ENCODE data around the gene AOPEP. TPM values are rescaled to one million over a fixed set of nuclear protein-coding genes. Genes with fewer than 3 reads are reported as not detected.

The AOPEP gene
- total and polyA plus RNA-seq, 2 of the 13 experiments (the other 11 are each of a cell fraction or from before 2014, with no cell fraction given): 22.2 to 41.6 TPM

GRCh38 chr9:94971378-94972131 lies 245.1 kb downstream of the AOPEP start (continued):
- no peak for TF ChIP-seq JARID2 (CRISPR knock-in tag; IDR thresholded peaks at IDR 0.05; ENCODE audit: insufficient replicate concordance)
- peak; percentile 73 for TF ChIP-seq ZFY (CRISPR knock-in tag; IDR thresholded peaks at IDR 0.05)
- TF ChIP-seq ZNF619 (CRISPR knock-in tag; IDR thresholded peaks at IDR 0.05): 0 out of 2 replicates have a peak, but pooled peaks have one; percentile 38
- TF ChIP-seq HDAC2 (CRISPR knock-in tag; IDR thresholded peaks at IDR 0.05): peak; percentile 81
- TF ChIP-seq GATA4 (IDR thresholded peaks at IDR 0.05; ENCODE audit: borderline replicate concordance, low read depth): peak; percentile 39; the same call in 1 of the 2 replicates
- peak; percentile 45; the same call in 1 of the 2 replicates for TF ChIP-seq ARID4A (CRISPR knock-in tag; IDR thresholded peaks at IDR 0.05; ENCODE audit: borderline replicate concordance)
- TF ChIP-seq TGIF2 (CRISPR knock-in tag; IDR thresholded peaks at IDR 0.05): peak; percentile 80
- TF ChIP-seq, protein P1, sequence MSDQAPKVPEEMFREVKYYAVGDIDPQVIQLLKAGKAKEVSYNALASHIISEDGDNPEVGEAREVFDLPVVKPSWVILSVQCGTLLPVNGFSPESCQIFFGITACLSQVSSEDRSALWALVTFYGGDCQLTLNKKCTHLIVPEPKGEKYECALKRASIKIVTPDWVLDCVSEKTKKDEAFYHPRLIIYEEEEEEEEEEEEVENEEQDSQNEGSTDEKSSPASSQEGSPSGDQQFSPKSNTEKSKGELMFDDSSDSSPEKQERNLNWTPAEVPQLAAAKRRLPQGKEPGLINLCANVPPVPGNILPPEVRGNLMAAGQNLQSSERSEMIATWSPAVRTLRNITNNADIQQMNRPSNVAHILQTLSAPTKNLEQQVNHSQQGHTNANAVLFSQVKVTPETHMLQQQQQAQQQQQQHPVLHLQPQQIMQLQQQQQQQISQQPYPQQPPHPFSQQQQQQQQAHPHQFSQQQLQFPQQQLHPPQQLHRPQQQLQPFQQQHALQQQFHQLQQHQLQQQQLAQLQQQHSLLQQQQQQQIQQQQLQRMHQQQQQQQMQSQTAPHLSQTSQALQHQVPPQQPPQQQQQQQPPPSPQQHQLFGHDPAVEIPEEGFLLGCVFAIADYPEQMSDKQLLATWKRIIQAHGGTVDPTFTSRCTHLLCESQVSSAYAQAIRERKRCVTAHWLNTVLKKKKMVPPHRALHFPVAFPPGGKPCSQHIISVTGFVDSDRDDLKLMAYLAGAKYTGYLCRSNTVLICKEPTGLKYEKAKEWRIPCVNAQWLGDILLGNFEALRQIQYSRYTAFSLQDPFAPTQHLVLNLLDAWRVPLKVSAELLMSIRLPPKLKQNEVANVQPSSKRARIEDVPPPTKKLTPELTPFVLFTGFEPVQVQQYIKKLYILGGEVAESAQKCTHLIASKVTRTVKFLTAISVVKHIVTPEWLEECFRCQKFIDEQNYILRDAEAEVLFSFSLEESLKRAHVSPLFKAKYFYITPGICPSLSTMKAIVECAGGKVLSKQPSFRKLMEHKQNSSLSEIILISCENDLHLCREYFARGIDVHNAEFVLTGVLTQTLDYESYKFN (CRISPR knock-in tag; conservative IDR thresholded peaks at IDR 0.05): peak; percentile 86
- TF ChIP-seq, protein P2, sequence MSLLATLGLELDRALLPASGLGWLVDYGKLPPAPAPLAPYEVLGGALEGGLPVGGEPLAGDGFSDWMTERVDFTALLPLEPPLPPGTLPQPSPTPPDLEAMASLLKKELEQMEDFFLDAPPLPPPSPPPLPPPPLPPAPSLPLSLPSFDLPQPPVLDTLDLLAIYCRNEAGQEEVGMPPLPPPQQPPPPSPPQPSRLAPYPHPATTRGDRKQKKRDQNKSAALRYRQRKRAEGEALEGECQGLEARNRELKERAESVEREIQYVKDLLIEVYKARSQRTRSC (CRISPR knock-in tag; IDR thresholded peaks at IDR 0.05; ENCODE audit: low read depth): no peak
- no peak for TF ChIP-seq NR1H2 (CRISPR knock-in tag; IDR thresholded peaks at IDR 0.05; ENCODE audit: borderline replicate concordance, low read depth)
- TF ChIP-seq RFX1 (IDR thresholded peaks at IDR 0.05): no peak
- 0 out of 2 replicates have a peak, but pooled peaks have one; percentile 69 for TF ChIP-seq STAT6 (CRISPR knock-in tag; IDR thresholded peaks at IDR 0.05; ENCODE audit: borderline replicate concordance)
- 0 out of 2 replicates have a peak, but pooled peaks have one; percentile 22 for TF ChIP-seq ZNF280D (CRISPR knock-in tag; IDR thresholded peaks at IDR 0.05)
